LNCaP clone FGC (cell line): ENCODE results near the gene SDF4.

ENCODE experiments used
- DNase-seq: peaks from one replicate; pipeline ENCODE4 v3.0.0-alpha.2; 2011; ENCODE audit warnings: low read depth
- H3K4me3 ChIP-seq: 2 replicates; pipeline ENCODE4 v1.5.1; 2011; ENCODE audit warnings: mild to moderate bottlenecking, low read depth, low read length, control low read depth
- TF ChIP-seq, protein P1 (sequence below): IDR thresholded peaks from 2 replicates; pipeline ENCODE4 v1.5.1; 2012; ENCODE audit warnings: mild to moderate bottlenecking; ENCODE audit not compliant: control insufficient read depth, insufficient read depth; ENCODE audit errors: extremely low read depth

The SDF4 gene

DNA sequence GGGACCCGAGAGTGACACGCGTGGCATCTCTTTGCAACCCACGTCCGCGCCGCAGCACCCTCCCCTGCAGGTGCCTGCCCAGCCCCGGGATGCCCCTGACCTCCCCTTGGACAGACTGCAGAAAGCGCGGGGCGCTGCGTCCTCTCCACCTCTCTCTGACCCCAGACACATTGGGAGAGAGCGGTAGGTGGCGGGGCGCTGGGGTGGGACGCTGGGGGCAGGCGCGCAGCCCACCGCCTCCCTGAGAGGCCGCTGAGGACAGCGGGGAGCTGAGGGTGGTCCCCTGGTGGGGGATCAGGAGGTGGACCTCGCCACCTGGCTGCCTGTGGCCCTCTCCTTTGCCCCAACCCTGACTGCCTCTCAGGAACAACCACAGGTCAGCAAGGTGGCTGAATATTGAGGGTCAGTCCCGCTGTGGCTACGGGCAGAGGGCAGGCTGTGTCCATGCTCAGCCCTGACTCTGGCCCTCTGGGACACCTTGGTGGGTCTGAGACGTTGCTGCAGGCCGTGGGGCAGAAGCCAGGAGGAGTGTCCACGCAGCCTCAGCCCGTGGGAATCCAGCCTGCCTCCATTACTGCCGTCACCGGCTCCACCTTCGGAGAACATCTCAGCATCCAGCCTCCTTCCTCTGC is 42.6 kb upstream of the SDF4 start:
- TF ChIP-seq, protein P1, sequence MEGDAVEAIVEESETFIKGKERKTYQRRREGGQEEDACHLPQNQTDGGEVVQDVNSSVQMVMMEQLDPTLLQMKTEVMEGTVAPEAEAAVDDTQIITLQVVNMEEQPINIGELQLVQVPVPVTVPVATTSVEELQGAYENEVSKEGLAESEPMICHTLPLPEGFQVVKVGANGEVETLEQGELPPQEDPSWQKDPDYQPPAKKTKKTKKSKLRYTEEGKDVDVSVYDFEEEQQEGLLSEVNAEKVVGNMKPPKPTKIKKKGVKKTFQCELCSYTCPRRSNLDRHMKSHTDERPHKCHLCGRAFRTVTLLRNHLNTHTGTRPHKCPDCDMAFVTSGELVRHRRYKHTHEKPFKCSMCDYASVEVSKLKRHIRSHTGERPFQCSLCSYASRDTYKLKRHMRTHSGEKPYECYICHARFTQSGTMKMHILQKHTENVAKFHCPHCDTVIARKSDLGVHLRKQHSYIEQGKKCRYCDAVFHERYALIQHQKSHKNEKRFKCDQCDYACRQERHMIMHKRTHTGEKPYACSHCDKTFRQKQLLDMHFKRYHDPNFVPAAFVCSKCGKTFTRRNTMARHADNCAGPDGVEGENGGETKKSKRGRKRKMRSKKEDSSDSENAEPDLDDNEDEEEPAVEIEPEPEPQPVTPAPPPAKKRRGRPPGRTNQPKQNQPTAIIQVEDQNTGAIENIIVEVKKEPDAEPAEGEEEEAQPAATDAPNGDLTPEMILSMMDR: peak; percentile 4; the same call in 1 of the 2 replicates
- DNase-seq: no peak
- peak overlapping the region; percentile 86 for H3K4me3 ChIP-seq

DNA sequence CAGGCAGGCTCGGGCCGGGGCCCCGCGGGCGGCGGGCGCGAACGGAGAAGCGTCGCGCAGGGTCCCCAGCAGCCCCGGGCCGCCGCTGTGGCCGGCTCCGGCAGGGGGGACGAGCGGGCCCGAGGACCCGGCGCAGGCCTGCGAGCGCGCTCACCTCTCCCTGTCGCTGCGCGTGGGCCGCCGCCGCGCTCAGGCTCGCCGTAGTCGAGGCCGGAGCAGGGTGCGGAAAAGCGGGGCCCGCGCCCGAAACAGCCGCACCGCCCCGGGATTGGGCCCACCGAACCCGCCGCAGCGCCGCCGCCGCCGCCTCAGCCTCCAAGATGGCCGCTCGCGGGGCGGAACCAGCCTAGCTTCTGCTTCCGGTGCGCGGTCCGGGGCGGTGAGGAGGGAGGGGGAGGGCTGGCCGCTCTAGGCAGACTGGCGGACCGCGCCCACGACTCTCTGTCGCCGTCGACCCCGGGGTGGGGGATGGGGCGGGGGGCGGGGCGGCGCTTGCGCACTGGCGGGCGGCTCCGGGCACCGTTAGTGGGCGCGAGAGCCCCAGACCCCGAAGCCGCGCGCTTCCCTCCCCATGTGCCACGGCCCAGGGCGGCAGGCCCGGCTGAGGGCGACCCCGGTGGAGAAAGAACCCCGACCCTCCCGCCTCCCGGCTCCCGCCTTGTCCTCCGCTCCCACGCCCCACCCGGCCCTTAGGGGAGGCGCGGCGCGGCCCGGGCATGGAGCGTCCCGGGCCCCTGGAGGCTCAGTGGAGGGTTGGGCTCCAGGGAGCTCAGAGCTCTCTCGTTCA is 41.9 kb upstream of the SDF4 start, which contains the start of gene UBE2J2:
TSS of gene UBE2J2 (minus strand) at position 343 of the 787 bp plus-strand sequence. CDS start 5,862 bp downstream, outside the sequence.
- TF ChIP-seq, protein P1: no peak
- DNase-seq: peak; percentile 69
- H3K4me3 ChIP-seq: peak within 1 kb of the TSS; percentile 86

DNA sequence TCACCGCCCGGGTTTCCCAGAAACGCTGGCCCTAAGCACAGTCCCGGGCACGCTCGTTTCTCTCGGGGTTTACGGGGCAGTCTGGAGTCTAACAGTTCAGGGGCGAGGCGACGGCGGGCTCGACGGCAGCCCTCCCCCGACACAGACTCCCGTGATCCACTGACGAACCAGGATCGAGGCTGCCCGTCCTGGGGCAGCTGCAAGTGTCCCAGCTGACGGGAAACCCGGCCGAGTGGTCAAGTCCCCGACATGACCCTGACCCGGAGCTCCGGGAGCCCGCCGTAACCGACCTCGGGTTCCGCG is 41.4 kb upstream of the SDF4 start:
- no peak for DNase-seq
- TF ChIP-seq, protein P1: no peak
- peak overlapping the region; percentile 86 for H3K4me3 ChIP-seq

DNA sequence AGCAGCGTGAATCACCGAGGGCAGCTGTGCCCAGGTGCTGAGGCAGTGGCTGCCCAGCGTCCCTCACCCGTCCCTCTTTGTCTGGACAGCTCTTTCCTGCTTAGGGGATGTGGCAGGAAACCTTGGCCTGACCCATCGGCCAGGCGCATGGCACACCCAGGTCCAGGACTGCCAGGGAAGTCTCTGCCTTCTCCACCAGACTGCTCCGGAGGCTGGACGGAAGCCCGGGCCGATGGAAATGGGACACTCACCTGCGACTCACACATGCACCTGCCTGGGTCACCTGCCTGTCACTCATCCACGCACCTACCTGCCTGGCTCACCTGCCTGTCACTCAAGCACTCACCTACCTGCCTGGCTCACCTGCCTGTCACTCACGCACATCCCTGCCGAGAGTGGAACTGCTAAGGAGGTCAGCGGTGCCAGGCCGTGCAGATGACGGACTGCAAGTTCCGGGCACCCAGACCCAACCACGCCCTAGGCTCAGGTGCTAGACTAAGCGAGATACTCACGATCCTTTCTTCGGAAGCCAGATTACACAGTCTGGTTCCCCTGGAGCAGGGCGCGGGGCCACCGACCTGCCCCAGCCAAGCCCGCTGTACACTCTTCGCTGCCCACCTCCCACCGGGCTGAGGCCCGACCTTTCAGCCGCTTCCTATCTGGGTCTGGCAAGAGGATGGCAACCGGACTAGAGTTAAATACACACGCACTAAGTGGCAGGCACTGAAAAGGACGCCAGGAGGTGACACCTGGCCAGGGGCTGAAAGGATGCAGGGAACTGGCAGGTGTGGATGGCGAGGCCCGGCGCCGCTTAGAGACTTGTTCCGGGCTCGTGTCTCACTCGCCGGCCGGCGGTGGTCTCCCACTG is 40.8 kb upstream of the SDF4 start:
- TF ChIP-seq, protein P1: peak; percentile 2; the same call in 1 of the 2 replicates
- peak overlapping the region; percentile 86 for H3K4me3 ChIP-seq
- peak; percentile 99 for DNase-seq

DNA sequence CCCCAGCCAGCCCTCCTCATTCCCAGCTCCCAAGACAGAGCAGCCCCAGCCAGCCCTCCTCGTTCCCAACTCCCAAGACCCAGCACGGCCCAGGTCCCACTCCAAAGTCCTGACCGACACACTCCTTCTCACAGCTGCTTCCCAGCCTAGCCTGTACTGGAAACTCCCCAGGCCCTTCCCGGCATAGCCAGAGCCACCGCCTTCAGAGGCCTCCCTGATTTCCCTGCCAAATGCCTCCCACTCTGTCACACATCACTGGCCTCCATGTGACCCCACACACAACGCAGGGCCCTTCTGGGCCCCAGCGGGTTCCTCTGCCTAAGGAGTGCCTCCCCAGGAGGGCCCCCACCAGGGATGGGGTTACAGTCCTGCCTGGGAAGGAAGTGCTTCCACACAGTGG is 39.0 kb upstream of the SDF4 start:
- no peak for DNase-seq
- H3K4me3 ChIP-seq: no peak overlapping the region
- TF ChIP-seq, protein P1: no peak

DNA sequence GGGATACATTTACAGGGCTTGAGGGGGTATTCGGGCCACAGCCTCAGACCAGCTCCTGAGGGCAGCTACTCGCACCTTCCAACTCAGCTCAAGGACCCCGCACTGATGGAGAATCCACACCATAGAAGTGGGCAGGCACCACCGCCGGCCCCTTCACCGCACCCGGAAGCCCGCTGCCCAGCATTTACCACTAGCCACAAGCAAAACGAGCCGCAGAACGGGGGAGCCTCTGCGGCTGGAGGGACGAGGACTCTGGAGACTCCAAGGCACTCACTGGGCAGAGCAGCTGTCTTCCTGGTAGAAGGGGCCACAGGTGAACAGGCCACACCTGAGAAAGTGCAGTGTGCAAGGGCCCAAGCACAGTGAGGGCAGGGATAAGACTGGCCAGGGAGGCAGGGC is 36.5 kb upstream of the SDF4 start:
- TF ChIP-seq, protein P1: no peak
- no peak for DNase-seq
- no peak overlapping the region for H3K4me3 ChIP-seq
